Progenitor cell of endocrine pancreas (in vitro differentiated cells): Measurements from ENCODE around the gene PSORS1C1. TPM values are rescaled to one million over a fixed set of nuclear protein-coding genes. Genes with fewer than 3 reads are reported as not detected.

Source experiments
- DNase-seq: peaks from one replicate; pipeline ENCODE4 v3.0.0; 2021; ENCODE audit warnings: low spot score; ENCODE audit not compliant: unreplicated experiment
- H3K27ac Mint-ChIP-seq: 2 replicates; pipeline ENCODE4 v1.8.0; 2021; ENCODE audit warnings: mild to moderate bottlenecking, moderate library complexity, mixed read lengths
- H3K27me3 Mint-ChIP-seq: 2 replicates; pipeline ENCODE4 v1.8.0; 2021; ENCODE audit warnings: mixed read lengths
- H3K36me3 Mint-ChIP-seq: 2 replicates; pipeline ENCODE4 v1.8.0; 2022; ENCODE audit warnings: mixed read lengths; ENCODE audit not compliant: insufficient read depth
- H3K4me1 Mint-ChIP-seq: 2 replicates; pipeline ENCODE4 v1.8.0; 2021; ENCODE audit warnings: low read depth, mixed read lengths
- H3K4me3 Mint-ChIP-seq: 2 replicates; pipeline ENCODE4 v1.8.0; 2021; ENCODE audit warnings: low read depth, mild to moderate bottlenecking, moderate library complexity, mixed read lengths
- H3K9me3 Mint-ChIP-seq: 2 replicates; pipeline ENCODE4 v1.8.0; 2021; ENCODE audit warnings: low read depth, mixed read lengths
- total RNA-seq: library from RNA; stranded (reverse); gene quantifications from 2 replicates; pipeline ENCODE4 v1.2.1, GENCODE V29; 2021
- TF ChIP-seq, protein P1 (sequence below): fragments of 200-600 bp; sonication (generic); IDR thresholded peaks from one replicate; pipeline ENCODE4 v1.5.0; 2021; ENCODE audit warnings: antibody characterized with exemption, mild to moderate bottlenecking; ENCODE audit not compliant: unreplicated experiment

PSORS1C1 gene
- total RNA-seq, 1 donor from 2014 or later, result not detected

DNA sequence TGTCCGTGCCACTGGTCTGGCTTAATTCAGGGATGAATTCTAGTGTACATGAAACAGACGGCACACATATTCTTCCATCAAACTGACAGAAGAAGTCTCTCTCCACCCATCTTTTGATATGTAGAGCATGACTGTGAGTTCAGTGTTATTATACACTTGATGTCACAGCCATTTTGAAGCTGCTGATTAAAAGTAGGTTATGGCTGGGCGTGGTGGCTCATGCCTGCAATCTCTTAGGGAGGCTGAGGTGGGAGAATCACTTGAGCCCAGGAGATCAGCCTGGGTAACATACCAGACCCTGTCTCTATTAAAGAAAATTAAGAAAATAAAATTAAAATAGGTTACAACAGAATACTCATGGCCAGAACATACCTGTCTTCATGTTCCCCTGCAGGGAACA is 22.9 kb upstream of the PSORS1C1 start:
- no peak for DNase-seq
- H3K36me3 Mint-ChIP-seq, result no peaks in the 10 kb centered on the region
- TF ChIP-seq, protein P1, sequence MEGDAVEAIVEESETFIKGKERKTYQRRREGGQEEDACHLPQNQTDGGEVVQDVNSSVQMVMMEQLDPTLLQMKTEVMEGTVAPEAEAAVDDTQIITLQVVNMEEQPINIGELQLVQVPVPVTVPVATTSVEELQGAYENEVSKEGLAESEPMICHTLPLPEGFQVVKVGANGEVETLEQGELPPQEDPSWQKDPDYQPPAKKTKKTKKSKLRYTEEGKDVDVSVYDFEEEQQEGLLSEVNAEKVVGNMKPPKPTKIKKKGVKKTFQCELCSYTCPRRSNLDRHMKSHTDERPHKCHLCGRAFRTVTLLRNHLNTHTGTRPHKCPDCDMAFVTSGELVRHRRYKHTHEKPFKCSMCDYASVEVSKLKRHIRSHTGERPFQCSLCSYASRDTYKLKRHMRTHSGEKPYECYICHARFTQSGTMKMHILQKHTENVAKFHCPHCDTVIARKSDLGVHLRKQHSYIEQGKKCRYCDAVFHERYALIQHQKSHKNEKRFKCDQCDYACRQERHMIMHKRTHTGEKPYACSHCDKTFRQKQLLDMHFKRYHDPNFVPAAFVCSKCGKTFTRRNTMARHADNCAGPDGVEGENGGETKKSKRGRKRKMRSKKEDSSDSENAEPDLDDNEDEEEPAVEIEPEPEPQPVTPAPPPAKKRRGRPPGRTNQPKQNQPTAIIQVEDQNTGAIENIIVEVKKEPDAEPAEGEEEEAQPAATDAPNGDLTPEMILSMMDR, result no peak
- no peak overlapping the region for H3K27ac Mint-ChIP-seq
- no peaks in the 10 kb centered on the region for H3K9me3 Mint-ChIP-seq
- H3K4me3 Mint-ChIP-seq, result no peak overlapping the region
- H3K27me3 Mint-ChIP-seq, result peaks cover 3% of the 10 kb centered on the region
- peaks cover 4% of the 10 kb centered on the region for H3K4me1 Mint-ChIP-seq

DNA sequence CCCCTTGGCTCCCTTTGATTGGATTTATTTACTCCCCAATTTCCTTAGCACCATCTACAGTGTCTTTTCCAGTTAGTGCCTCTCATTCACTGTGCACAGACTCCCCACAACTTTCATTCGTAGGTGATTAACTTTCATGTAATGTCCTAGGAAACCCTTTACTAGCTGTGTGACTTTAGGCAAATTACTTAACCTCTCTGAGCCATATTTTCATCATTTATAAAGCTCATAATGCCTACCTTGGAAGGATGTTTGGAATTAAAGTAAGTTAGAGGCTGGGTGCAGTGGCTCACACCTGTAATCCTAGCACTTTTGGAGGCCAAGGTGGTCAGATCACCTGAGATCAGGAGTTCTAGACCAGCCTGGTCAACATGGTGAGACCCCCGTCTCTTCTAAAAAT is 22.4 kb upstream of the PSORS1C1 start:
- no peaks in the 10 kb centered on the region for H3K9me3 Mint-ChIP-seq
- no peak for DNase-seq
- no peak overlapping the region for H3K4me3 Mint-ChIP-seq
- TF ChIP-seq, protein P1, result no peak
- H3K27me3 Mint-ChIP-seq, result no peaks in the 10 kb centered on the region
- peaks cover 4% of the 10 kb centered on the region for H3K4me1 Mint-ChIP-seq
- no peak overlapping the region for H3K27ac Mint-ChIP-seq
- H3K36me3 Mint-ChIP-seq, result no peaks in the 10 kb centered on the region

- Mint-ChIP-seq H3K27me3 (no peaks in the 10 kb centered on the region), H3K4me3 (no peak overlapping the region), H3K27ac (no peak overlapping the region), H3K4me1 (peaks cover 3% of the 10 kb centered on the region), H3K36me3 (no peaks in the 10 kb centered on the region), H3K9me3 (no peaks in the 10 kb centered on the region)
- TF ChIP-seq, protein P1, result no peak
- no peak for DNase-seq
Observed at GRCh38 chr6:31092769-31093505, 21.7 kb upstream of the PSORS1C1 start.

GRCh38 chr6:31094389-31094881 is 20.2 kb upstream of the PSORS1C1 start:
- H3K9me3 Mint-ChIP-seq, result no peaks in the 10 kb centered on the region
- DNase-seq, result no peak
- H3K4me1 Mint-ChIP-seq, result peaks cover 3% of the 10 kb centered on the region
- TF ChIP-seq, protein P1, result no peak
- no peaks in the 10 kb centered on the region for H3K36me3 Mint-ChIP-seq
- H3K27ac Mint-ChIP-seq, result no peak overlapping the region
- H3K4me3 Mint-ChIP-seq, result no peak overlapping the region
- no peaks in the 10 kb centered on the region for H3K27me3 Mint-ChIP-seq

- H3K36me3 Mint-ChIP-seq, result no peaks in the 10 kb centered on the region
- H3K9me3 Mint-ChIP-seq, result no peaks in the 10 kb centered on the region
- H3K27ac Mint-ChIP-seq, result no peak overlapping the region
- no peak for DNase-seq
- TF ChIP-seq, protein P1, result no peak
- H3K4me1 Mint-ChIP-seq, result peaks cover 3% of the 10 kb centered on the region
- no peaks in the 10 kb centered on the region for H3K27me3 Mint-ChIP-seq
- H3K4me3 Mint-ChIP-seq, result no peak overlapping the region
Observed at GRCh38 chr6:31096215-31096614, 18.4 kb upstream of the PSORS1C1 start.
